ENCODE data around the gene ARHGEF17.

- TF ChIP-seq ZBTB10 (tag by site-specific recombination; IDR thresholded peaks at IDR 0.05) = no peak
- no peak for TF ChIP-seq ZNF76 (tag by site-specific recombination; IDR thresholded peaks at IDR 0.05; ENCODE audit: borderline replicate concordance, low read depth)
- TF ChIP-seq ZNF140 (tag by site-specific recombination; IDR thresholded peaks at IDR 0.05) = no peak
- TF ChIP-seq CTCF (tag by site-specific recombination; IDR thresholded peaks at IDR 0.05) = no peak
- TF ChIP-seq ZNF747 (tag by site-specific recombination; IDR thresholded peaks at IDR 0.05) = no peak
- TF ChIP-seq MEIS1 (CRISPR knock-in tag; IDR thresholded peaks at IDR 0.05; ENCODE audit: borderline replicate concordance) = no peak
- TF ChIP-seq REPIN1 (tag by site-specific recombination; IDR thresholded peaks at IDR 0.05; ENCODE audit: low read depth) = no peak
Measured at GRCh38 chr11:73382183-73382582, 74.1 kb downstream of the ARHGEF17 start.
